Natural killer cell (primary cell): ENCODE results near the gene HOXA6. TPM values are rescaled to one million over a fixed set of nuclear protein-coding genes. Genes with fewer than 3 reads are reported as not detected.

Experiments used
- ATAC-seq, 3 donors: fragments of 150-1000 bp in 2 of 3; fragments of 200-7000 bp in 1 of 3; cut with Tn5 transposase; 1 replicate in 1 of 3; 2 replicates in 2 of 3; pipeline ENCODE4 v1.10.0; 2021; ENCODE audit warnings: mild to moderate bottlenecking in 2 of 3, moderate library complexity in 2 of 3
- DNase-seq, 2 donors: peaks; one replicate each; pipeline versions ENCODE4 v3.0.0 to v3.0.0-alpha.2; 2013 to 2021; ENCODE audit warnings: mixed read lengths in 1 of 2
- H3K27ac ChIP-seq: one replicate; pipeline ENCODE4 v1.5.1; 2013; ENCODE audit warnings: mild to moderate bottlenecking, low read length
- H3K27me3 ChIP-seq: one replicate; pipeline ENCODE4 v1.6.1; 2013; ENCODE audit warnings: low read length; ENCODE audit not compliant: control insufficient read depth, insufficient read depth
- H3K36me3 ChIP-seq: one replicate; pipeline ENCODE4 v1.6.1; 2013; ENCODE audit warnings: low read length; ENCODE audit not compliant: control insufficient read depth, insufficient read depth
- H3K4me1 ChIP-seq: one replicate; pipeline ENCODE4 v1.6.1; 2013; ENCODE audit warnings: low read length; ENCODE audit not compliant: control insufficient read depth, insufficient read depth
- H3K4me3 ChIP-seq: one replicate; pipeline ENCODE4 v1.5.1; 2013; ENCODE audit warnings: low read length
- H3K9me3 ChIP-seq: one replicate; pipeline ENCODE4 v1.6.1; 2013; ENCODE audit warnings: low read length; ENCODE audit not compliant: control insufficient read depth, insufficient read depth
- H3K27ac Mint-ChIP-seq, 2 donors: one replicate each; pipeline ENCODE4 v1.8.0; 2022; ENCODE audit warnings: mild to moderate bottlenecking in 2 of 2, mixed read lengths in 2 of 2, moderate library complexity in 1 of 2
- H3K27me3 Mint-ChIP-seq, 2 donors: one replicate each; pipeline ENCODE4 v1.8.0; 2022; ENCODE audit warnings: low read depth in 2 of 2, mixed read lengths in 2 of 2
- H3K36me3 Mint-ChIP-seq: one replicate; pipeline ENCODE4 v1.8.0; 2022; ENCODE audit warnings: mixed read lengths
- H3K4me1 Mint-ChIP-seq, 2 donors: one replicate each; pipeline ENCODE4 v1.8.0; 2022; ENCODE audit warnings: mixed read lengths in 2 of 2
- H3K4me3 Mint-ChIP-seq: one replicate; pipeline ENCODE4 v1.8.0; 2022; ENCODE audit warnings: mild to moderate bottlenecking, moderate library complexity, mixed read lengths
- H3K9me3 Mint-ChIP-seq, 2 donors: one replicate each; pipeline ENCODE4 v1.8.0; 2022; ENCODE audit warnings: mixed read lengths in 2 of 2
- WGBS: methylation state at CpG from one replicate; pipeline ENCODE4 v1.1.7; 2013; ENCODE audit warnings: missing lambda C conversion rate; ENCODE audit not compliant: insufficient coverage; 5-methylcytosine and 5-hydroxymethylcytosine counted together
- intact Hi-C: fragments of 100-400 bp; cut with micrococcal nuclease; formaldehyde crosslinking; loops from one replicate; pipeline ENCODE4 v1.14.2; 2022
- total RNA-seq, 4 donors: library from RNA; stranded (reverse); fragments of 120-200 nt in 1 of 4; gene quantifications; one replicate each; pipeline versions ENCODE4 v1.2.3 to v1.2.4, GENCODE V29; 2013 to 2022
- TF ChIP-seq, protein P1 (sequence below): fragments of 200-600 bp; IDR thresholded peaks from one replicate; pipeline ENCODE4 v1.8.0; 2022; ENCODE audit warnings: antibody characterized with exemption

The HOXA6 gene
- total RNA-seq, 3 donors from 2014 or later (not counting 1 experiment from before 2014, with no cell fraction given), result 0.28 to 0.65 (median 0.43) TPM

- Histone ChIP-seq H3K27ac (no peak overlapping the region), H3K9me3 (no peaks in the 10 kb centered on the region), H3K27me3 (peaks cover 86% of the 10 kb centered on the region), H3K4me3 (no peak overlapping the region), H3K36me3 (no peaks in the 10 kb centered on the region), H3K4me1 (peaks cover 82% of the 10 kb centered on the region)
- WGBS, result 8% methylated on average over 35 of the region's 46 CpGs
- H3K4me1 Mint-ChIP-seq, result peaks cover 44 to 56% of the 10 kb centered on the region in 2 donors
- DNase-seq (peak; percentile 7 to 29), ATAC-seq (peak in 1 of 3 donors; percentile 23)
- TF ChIP-seq, protein P1, sequence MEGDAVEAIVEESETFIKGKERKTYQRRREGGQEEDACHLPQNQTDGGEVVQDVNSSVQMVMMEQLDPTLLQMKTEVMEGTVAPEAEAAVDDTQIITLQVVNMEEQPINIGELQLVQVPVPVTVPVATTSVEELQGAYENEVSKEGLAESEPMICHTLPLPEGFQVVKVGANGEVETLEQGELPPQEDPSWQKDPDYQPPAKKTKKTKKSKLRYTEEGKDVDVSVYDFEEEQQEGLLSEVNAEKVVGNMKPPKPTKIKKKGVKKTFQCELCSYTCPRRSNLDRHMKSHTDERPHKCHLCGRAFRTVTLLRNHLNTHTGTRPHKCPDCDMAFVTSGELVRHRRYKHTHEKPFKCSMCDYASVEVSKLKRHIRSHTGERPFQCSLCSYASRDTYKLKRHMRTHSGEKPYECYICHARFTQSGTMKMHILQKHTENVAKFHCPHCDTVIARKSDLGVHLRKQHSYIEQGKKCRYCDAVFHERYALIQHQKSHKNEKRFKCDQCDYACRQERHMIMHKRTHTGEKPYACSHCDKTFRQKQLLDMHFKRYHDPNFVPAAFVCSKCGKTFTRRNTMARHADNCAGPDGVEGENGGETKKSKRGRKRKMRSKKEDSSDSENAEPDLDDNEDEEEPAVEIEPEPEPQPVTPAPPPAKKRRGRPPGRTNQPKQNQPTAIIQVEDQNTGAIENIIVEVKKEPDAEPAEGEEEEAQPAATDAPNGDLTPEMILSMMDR, result no peak
- H3K27me3 Mint-ChIP-seq, result peaks cover 60 to 64% of the 10 kb centered on the region in 2 donors
- no peak overlapping the region for H3K27ac Mint-ChIP-seq
- peaks cover 20% of the 10 kb centered on the region for H3K36me3 Mint-ChIP-seq
- intact Hi-C loops, result loop anchor here (10.0 kb wide), 1 partner anchor 75 kb away; the partner anchor contains the start of gene EVX1
- H3K4me3 Mint-ChIP-seq, result no peak overlapping the region
- no peaks in the 10 kb centered on the region for H3K9me3 Mint-ChIP-seq
These were observed 22.3 kb upstream of the HOXA6 start for GRCh38 chr7:27169658-27170425.

- H3K36me3 Mint-ChIP-seq, result peaks cover 20% of the 10 kb centered on the region
- peaks cover 44 to 61% of the 10 kb centered on the region in 2 donors for H3K4me1 Mint-ChIP-seq
These were observed 20.8 kb upstream of the HOXA6 start for GRCh38 chr7:27168265-27168947.

DNA sequence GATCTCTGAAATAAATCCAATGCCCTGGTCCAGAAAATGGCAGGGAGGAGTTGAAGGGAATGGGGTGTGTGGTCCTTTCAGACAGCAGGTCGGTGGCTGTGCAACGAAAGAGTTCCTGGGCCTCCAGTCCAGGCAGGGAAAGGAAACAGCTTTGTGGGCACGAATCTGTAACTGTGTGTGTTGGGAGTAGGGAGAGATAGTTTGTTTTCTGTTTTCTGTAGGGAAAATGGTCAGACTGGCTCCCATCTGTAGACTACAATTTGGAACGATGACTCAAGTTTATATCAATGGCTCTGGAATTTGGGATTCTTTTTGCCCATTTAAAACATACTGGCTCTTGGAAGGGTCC, 20.3 kb upstream of the HOXA6 start:
- peaks cover 44 to 58% of the 10 kb centered on the region in 2 donors for H3K4me1 Mint-ChIP-seq
- peaks cover 20% of the 10 kb centered on the region for H3K36me3 Mint-ChIP-seq
- intact Hi-C loops, result loop anchor here (10.0 kb wide), 1 partner anchor 77 kb away; the partner anchor contains the start of gene EVX1
- DNase-seq (no peak), ATAC-seq (no peak)
- H3K4me3 Mint-ChIP-seq, result no peak overlapping the region
- Histone ChIP-seq H3K36me3 (no peaks in the 10 kb centered on the region), H3K27ac (peak overlapping the region; percentile 57), H3K9me3 (no peaks in the 10 kb centered on the region), H3K4me1 (peaks cover 82% of the 10 kb centered on the region), H3K4me3 (no peak overlapping the region), H3K27me3 (peaks cover 84% of the 10 kb centered on the region)
- peaks cover 80% of the 10 kb centered on the region in 2 donors for H3K27me3 Mint-ChIP-seq
- H3K27ac Mint-ChIP-seq, result peak overlapping the region in 1 of 2 donors; percentile 46
- WGBS, result 35% methylated on average over 4 of the region's 4 CpGs
- no peaks in the 10 kb centered on the region for H3K9me3 Mint-ChIP-seq
- TF ChIP-seq, protein P1, result no peak

More at GRCh38 chr7:27168265-27168947, 20.8 kb upstream of the HOXA6 start:
- H3K9me3 Mint-ChIP-seq, result no peaks in the 10 kb centered on the region
- Histone ChIP-seq H3K4me1 (peaks cover 85% of the 10 kb centered on the region), H3K9me3 (no peaks in the 10 kb centered on the region), H3K27ac (peak overlapping the region; percentile 57), H3K36me3 (no peaks in the 10 kb centered on the region), H3K27me3 (peaks cover 88% of the 10 kb centered on the region), H3K4me3 (no peak overlapping the region)
- intact Hi-C loops, result loop anchor here (10.0 kb wide), 1 partner anchor 76 kb away; the partner anchor contains the start of gene EVX1
- no peak for ATAC-seq
- H3K27ac Mint-ChIP-seq, result peak overlapping the region; percentile 47 to 69
- 18% methylated on average over 25 of the region's 25 CpGs for WGBS
- peaks cover 75 to 77% of the 10 kb centered on the region in 2 donors for H3K27me3 Mint-ChIP-seq
- TF ChIP-seq, protein P1, result no peak
- H3K4me3 Mint-ChIP-seq, result peak overlapping the region; percentile 70
- DNase-seq, result peak in 1 of 2 donors; percentile 65
